ENCODE measurements around the gene FBXO3.

GRCh38 chr11:33777906-33778305, 3.6 kb upstream of the FBXO3 start:
- TF ChIP-seq POLR2A (IDR thresholded peaks at IDR 0.05; ENCODE audit: borderline replicate concordance, extremely low read depth, insufficient read depth, insufficient read length): no peak
- TF ChIP-seq POLR2AphosphoS5 (IDR thresholded peaks at IDR 0.05; ENCODE audit: low read depth, low read length): no peak
- no peak for TF ChIP-seq CTCF (IDR thresholded peaks at IDR 0.05 in 2 of 3, conservative IDR thresholded peaks at IDR 0.05 in 1 of 3; ENCODE audit: borderline replicate concordance in 1 of 3, insufficient read depth in 1 of 3, low read depth in 2 of 3, low read length in 2 of 3)
- TF ChIP-seq YY1 (IDR thresholded peaks at IDR 0.05; ENCODE audit: extremely low read depth, insufficient replicate concordance, low read depth, low read length): no peak
- TF ChIP-seq SP1 (IDR thresholded peaks at IDR 0.05; ENCODE audit: low read depth): no peak
- no peak for TF ChIP-seq MAX (IDR thresholded peaks at IDR 0.05)
- no peak for TF ChIP-seq EZH2phosphoT487 (IDR thresholded peaks at IDR 0.05; ENCODE audit: borderline replicate concordance)
- no peak for TF ChIP-seq SIN3A (IDR thresholded peaks at IDR 0.05; ENCODE audit: low read depth)
- TF ChIP-seq REST (IDR thresholded peaks at IDR 0.05; ENCODE audit: low read depth): no peak
- TF ChIP-seq ZNF274 (IDR thresholded peaks at IDR 0.05; ENCODE audit: low read depth, low read length): no peak
- TF ChIP-seq EZH2 (IDR thresholded peaks at IDR 0.05): no peak
